A673 (cell line): ENCODE results near the gene TMEM45A.

Experiments
- CTCF ChIP-seq: fragments of 300-800, 200-600 bp; sonication (generic); conservative IDR thresholded peaks from 2 replicates; pipeline ENCODE4 v1.5.1; 2017; ENCODE audit warnings: low read depth, mild to moderate bottlenecking, antibody characterized with exemption, low read length, moderate library complexity, mixed read lengths
- EZH2 ChIP-seq: fragments of 200-600 bp; sonication (generic); IDR thresholded peaks from 2 replicates; pipeline ENCODE4 v1.6.1; 2017; ENCODE audit warnings: borderline replicate concordance, low read depth, mild to moderate bottlenecking, mixed read lengths, antibody characterized with exemption, low read length; ENCODE audit not compliant: poor library complexity, severe bottlenecking

- TF ChIP-seq CTCF: peak; percentile 92
- no peak for TF ChIP-seq EZH2
These were observed 97.9 kb downstream of the TMEM45A start for GRCh38 chr3:100590114-100590839.
